Neuronal stem cell (in vitro differentiated cells): ENCODE measurements around the gene FXYD3.
A peak's percentile ranks its signal among the peaks of the same experiment; 100 is the strongest.

Source experiments
- DNase-seq: peaks from one replicate; pipeline ENCODE4 v3.0.0-alpha.2; 2013; ENCODE audit warnings: low spot score
- H2AFZ ChIP-seq: one replicate; pipeline ENCODE4 v1.6.1; 2013; ENCODE audit warnings: mild to moderate bottlenecking, low read length, inconsistent platforms
- H2AK5ac ChIP-seq: 2 replicates; pipeline ENCODE4 v1.6.1; 2013; ENCODE audit warnings: low read depth, mild to moderate bottlenecking, inconsistent platforms, low read length, moderate library complexity, mixed read lengths
- H2BK120ac ChIP-seq: 2 replicates; pipeline ENCODE4 v1.6.1; 2013; ENCODE audit warnings: low read depth, mild to moderate bottlenecking, inconsistent platforms, low read length, moderate library complexity, mixed read lengths
- H2BK12ac ChIP-seq: one replicate; pipeline ENCODE4 v1.6.1; 2013; ENCODE audit warnings: low read length, inconsistent platforms
- H2BK15ac ChIP-seq: 2 replicates; pipeline ENCODE4 v1.6.1; 2013; ENCODE audit warnings: mild to moderate bottlenecking, low read length, inconsistent platforms, mixed read lengths
- H2BK5ac ChIP-seq: one replicate; pipeline ENCODE4 v1.6.1; 2013; ENCODE audit warnings: inconsistent platforms, mild to moderate bottlenecking, low read length, moderate library complexity
- H3K14ac ChIP-seq: one replicate; pipeline ENCODE4 v1.6.1; 2013; ENCODE audit warnings: low read length, inconsistent platforms
- H3K18ac ChIP-seq: 2 replicates; pipeline ENCODE4 v1.6.1; 2013; ENCODE audit warnings: low read length, inconsistent platforms
- H3K23ac ChIP-seq: 2 replicates; pipeline ENCODE4 v1.6.1; 2013; ENCODE audit warnings: low read depth, mild to moderate bottlenecking, mixed read lengths, low read length, inconsistent platforms; ENCODE audit not compliant: poor library complexity
- H3K27ac ChIP-seq: replicated peaks from 3 replicates; pipeline ENCODE4 v1.5.1; 2013; ENCODE audit warnings: low read length, inconsistent platforms
- H3K27me3 ChIP-seq, 3 experiments: 2 replicates each; pipeline ENCODE4 v1.6.1; 2013; ENCODE audit warnings: low read length in 3 of 3, mild to moderate bottlenecking in 2 of 3, inconsistent platforms in 1 of 3, low read depth in 1 of 3, mixed read lengths in 1 of 3, moderate library complexity in 1 of 3; ENCODE audit not compliant: control insufficient read depth in 3 of 3, insufficient read depth in 3 of 3
- H3K36me3 ChIP-seq, 2 donors: replicated peaks in 1 of 2; 2 replicates each; pipeline ENCODE4 v1.6.1; 2013; ENCODE audit warnings: low read length in 2 of 2; ENCODE audit not compliant: control insufficient read depth in 2 of 2, insufficient read depth in 2 of 2
- H3K4ac ChIP-seq: 2 replicates; pipeline ENCODE4 v1.6.1; 2013; ENCODE audit warnings: inconsistent platforms, mild to moderate bottlenecking, low read length, moderate library complexity
- H3K4me1 ChIP-seq, 2 donors: 1 replicate in 1 of 2; 2 replicates in 1 of 2; pipeline ENCODE4 v1.6.1; 2013; ENCODE audit warnings: low read length in 2 of 2, low read depth in 1 of 2; ENCODE audit not compliant: control insufficient read depth in 2 of 2, insufficient read depth in 1 of 2
- H3K4me2 ChIP-seq: one replicate; pipeline ENCODE4 v1.6.1; 2013; ENCODE audit warnings: mild to moderate bottlenecking, low read length, inconsistent platforms; ENCODE audit not compliant: insufficient read depth, poor library complexity, severe bottlenecking
- H3K4me3 ChIP-seq, 2 donors: 2 replicates each; pipeline ENCODE4 v1.5.1; 2013; ENCODE audit warnings: low read length in 2 of 2, mild to moderate bottlenecking in 2 of 2, inconsistent platforms in 1 of 2, moderate library complexity in 1 of 2
- H3K79me1 ChIP-seq: one replicate; pipeline ENCODE4 v1.6.1; 2013; ENCODE audit warnings: low read depth, mild to moderate bottlenecking, inconsistent platforms, low read length, moderate library complexity
- H3K9ac ChIP-seq: one replicate; pipeline ENCODE4 v1.6.1; 2013; ENCODE audit warnings: mild to moderate bottlenecking, low read depth, low read length, inconsistent platforms; ENCODE audit not compliant: poor library complexity
- H3K9me3 ChIP-seq, 2 donors: replicated peaks in 1 of 2; 2 replicates each; pipeline versions ENCODE3 to v1.6.1; 2013; ENCODE audit warnings: low read length in 2 of 2, mild to moderate bottlenecking in 2 of 2, inconsistent platforms in 1 of 2, low read depth in 1 of 2, mixed read lengths in 1 of 2, moderate library complexity in 1 of 2; ENCODE audit not compliant: control insufficient read depth in 2 of 2, insufficient read depth in 1 of 2
- H4K8ac ChIP-seq: one replicate; pipeline ENCODE4 v1.6.1; 2013; ENCODE audit warnings: low read depth, mild to moderate bottlenecking, inconsistent platforms, low read length, moderate library complexity
- H4K91ac ChIP-seq: one replicate; pipeline ENCODE4 v1.6.1; 2013; ENCODE audit warnings: low read length, low read depth, mild to moderate bottlenecking, inconsistent platforms; ENCODE audit not compliant: poor library complexity
- WGBS, 2 donors: extraction: QIAGEN DNeasy Blood & Tissue Kit; methylation state at CpG; one replicate each; pipeline ENCODE4 v1.1.7; 2013; ENCODE audit warnings: missing lambda C conversion rate in 2 of 2, mixed read lengths in 1 of 2; ENCODE audit not compliant: insufficient read length in 2 of 2, insufficient replicate concordance in 1 of 2; ENCODE audit errors: extremely low coverage in 2 of 2; 5-methylcytosine and 5-hydroxymethylcytosine counted together

Gene FXYD3

GRCh38 chr19:35076657-35077056 is 39.0 kb upstream of the FXYD3 start:
- H2BK15ac ChIP-seq, result no peak overlapping the region
- peak overlapping the region; percentile 19 for H2AK5ac ChIP-seq
- H4K91ac ChIP-seq, result no peak overlapping the region
- no peak for DNase-seq
- H3K4me2 ChIP-seq, result no peak overlapping the region
- no peaks in the 10 kb centered on the region for H3K4me1 ChIP-seq
- H4K8ac ChIP-seq, result no peak overlapping the region
- H2BK12ac ChIP-seq, result no peak overlapping the region
- H3K23ac ChIP-seq, result no peak overlapping the region
- WGBS, 2 donors, result no CpG with 5 or more reads among the region's 8 CpGs
- peak overlapping the region; percentile 84 for H3K14ac ChIP-seq
- no peak overlapping the region for H3K27ac ChIP-seq
- H2BK5ac ChIP-seq, result peak overlapping the region; percentile 60
- H2AFZ ChIP-seq, result no peak overlapping the region
- no peak overlapping the region for H2BK120ac ChIP-seq
- H3K4me3 ChIP-seq, result no peak overlapping the region
- H3K9ac ChIP-seq, result no peak overlapping the region
- peaks cover 0 to 3% (median 0%) of the 10 kb centered on the region in 3 experiments for H3K27me3 ChIP-seq
- no peaks in the 10 kb centered on the region for H3K36me3 ChIP-seq
- no peak overlapping the region for H3K4ac ChIP-seq
- H3K79me1 ChIP-seq, result no peaks in the 10 kb centered on the region
- peak overlapping the region; percentile 59 for H3K18ac ChIP-seq
- no peaks in the 10 kb centered on the region for H3K9me3 ChIP-seq

- WGBS, 2 donors, result no CpG with 5 or more reads among the region's 17 CpGs
These were observed 38.0 kb upstream of the FXYD3 start for GRCh38 chr19:35077411-35078223.

GRCh38 chr19:35079826-35080225 is 35.8 kb upstream of the FXYD3 start:
- no peak overlapping the region for H3K27ac ChIP-seq
- H3K27me3 ChIP-seq, result peaks cover 0 to 3% (median 0%) of the 10 kb centered on the region in 3 experiments
- H2BK120ac ChIP-seq, result no peak overlapping the region
- no peak overlapping the region for H3K14ac ChIP-seq
- no peak overlapping the region for H4K8ac ChIP-seq
- peak overlapping the region; percentile 25 for H2BK5ac ChIP-seq
- peak overlapping the region; percentile 50 for H3K9ac ChIP-seq
- peak overlapping the region; percentile 34 for H3K23ac ChIP-seq
- peak overlapping the region; percentile 14 for H2BK15ac ChIP-seq
- H3K4me1 ChIP-seq, result no peaks in the 10 kb centered on the region
- no peak overlapping the region for H4K91ac ChIP-seq
- DNase-seq, result no peak
- no peak overlapping the region for H3K4me2 ChIP-seq
- peak overlapping the region; percentile 31 for H3K4ac ChIP-seq
- H3K79me1 ChIP-seq, result no peaks in the 10 kb centered on the region
- no peaks in the 10 kb centered on the region for H3K36me3 ChIP-seq
- H2BK12ac ChIP-seq, result peak overlapping the region; percentile 93
- H3K18ac ChIP-seq, result peak overlapping the region; percentile 77
- peak overlapping the region; percentile 47 for H2AK5ac ChIP-seq
- H3K9me3 ChIP-seq, result no peaks in the 10 kb centered on the region
- H2AFZ ChIP-seq, result no peak overlapping the region
- no CpG with 5 or more reads among the region's 14 CpGs for WGBS, 2 donors
- H3K4me3 ChIP-seq, result no peak overlapping the region

More at GRCh38 chr19:35077411-35078223, 38.0 kb upstream of the FXYD3 start:
- H3K23ac ChIP-seq, result peak overlapping the region; percentile 3
- no peak overlapping the region for H2BK5ac ChIP-seq
- no peak overlapping the region for H2BK120ac ChIP-seq
- no peak overlapping the region for H4K91ac ChIP-seq
- no peak overlapping the region for H3K4ac ChIP-seq
- H3K9me3 ChIP-seq, result no peaks in the 10 kb centered on the region
- no peak overlapping the region for H4K8ac ChIP-seq
- no peak overlapping the region for H2BK12ac ChIP-seq
- H3K18ac ChIP-seq, result peak overlapping the region; percentile 23
- no peaks in the 10 kb centered on the region for H3K4me1 ChIP-seq
- no peak overlapping the region for H3K9ac ChIP-seq
- H3K4me3 ChIP-seq, result no peak overlapping the region
- H3K79me1 ChIP-seq, result no peaks in the 10 kb centered on the region
- H3K4me2 ChIP-seq, result no peak overlapping the region
- H2BK15ac ChIP-seq, result peak overlapping the region; percentile 7
- no peak for DNase-seq
- H3K14ac ChIP-seq, result no peak overlapping the region
- H3K27ac ChIP-seq, result no peak overlapping the region
- H2AK5ac ChIP-seq, result no peak overlapping the region
- peaks cover 0 to 3% (median 0%) of the 10 kb centered on the region in 3 experiments for H3K27me3 ChIP-seq
- no peak overlapping the region for H2AFZ ChIP-seq
- H3K36me3 ChIP-seq, result no peaks in the 10 kb centered on the region

DNA sequence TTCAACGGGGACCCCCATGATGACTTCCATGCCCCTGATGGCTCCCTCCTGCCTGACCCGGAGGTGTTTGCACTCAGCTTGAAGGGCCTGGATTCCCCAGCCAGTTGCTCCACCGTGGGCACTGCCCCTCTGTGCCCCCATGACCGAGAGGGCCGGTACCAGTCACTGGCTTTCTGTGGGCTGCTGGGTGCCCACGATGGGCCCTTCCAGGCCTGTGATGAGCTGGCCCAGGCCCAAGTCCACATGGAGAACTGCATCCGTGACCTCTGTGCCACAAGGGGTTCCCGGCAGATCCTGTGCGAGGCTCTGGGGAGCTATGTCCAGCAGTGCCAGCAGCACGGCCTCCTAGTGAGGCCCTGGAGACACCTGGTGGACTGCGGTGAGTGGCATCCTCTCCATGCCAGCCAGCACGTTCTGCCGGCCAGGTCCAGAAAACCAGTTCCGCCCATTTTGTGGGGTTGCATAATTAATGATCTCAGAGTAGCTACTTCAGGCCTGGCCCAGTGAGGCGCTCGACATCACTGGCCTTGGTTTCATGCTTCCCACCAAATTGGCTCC is 34.9 kb upstream of the FXYD3 start:
- Histone ChIP-seq H3K23ac (no peak overlapping the region), H3K14ac (peak overlapping the region; percentile 43), H4K8ac (no peak overlapping the region), H3K79me1 (no peaks in the 10 kb centered on the region), H3K9me3 (no peaks in the 10 kb centered on the region), H3K18ac (peak overlapping the region; percentile 69), H2BK120ac (no peak overlapping the region), H3K27me3 (peaks cover 0 to 5% (median 0%) of the 10 kb centered on the region in 3 experiments), H4K91ac (no peak overlapping the region), H2BK15ac (no peak overlapping the region), H3K4ac (no peak overlapping the region), H3K9ac (no peak overlapping the region), H2AFZ (no peak overlapping the region), H3K4me3 (no peak overlapping the region), H3K36me3 (no peaks in the 10 kb centered on the region), H2BK12ac (peak overlapping the region; percentile 44), H3K4me2 (no peak overlapping the region), H2BK5ac (no peak overlapping the region), H2AK5ac (peak overlapping the region; percentile 87), H3K4me1 (no peaks in the 10 kb centered on the region), H3K27ac (no peak overlapping the region)
- DNase-seq, result no peak
- WGBS, 2 donors, result no CpG with 5 or more reads among the region's 16 CpGs
